Hematopoietic multipotent progenitor cell treated with erythropoietin and hydrocortisone succinate and interleukin-3 and kit ligand, for 8 days (in vitro differentiated cells): Measurements from ENCODE around the gene HGFAC.

Experiments used
- DNase-seq: peaks from one replicate; pipeline ENCODE4 v3.0.0-alpha.2; 2015

Gene HGFAC

GRCh38 chr4:3427134-3427476 is 14.7 kb upstream of the HGFAC start:
- no peak for DNase-seq

GRCh38 chr4:3427706-3428446 is 13.9 kb upstream of the HGFAC start:
- no peak for DNase-seq

GRCh38 chr4:3429651-3430050 is 12.1 kb upstream of the HGFAC start:
- DNase-seq = no peak

- no peak for DNase-seq
Measured at GRCh38 chr4:3430524-3430923, 11.2 kb upstream of the HGFAC start.

GRCh38 chr4:3431446-3431993 is 10.2 kb upstream of the HGFAC start:
- no peak for DNase-seq

- no peak for DNase-seq
Measured at GRCh38 chr4:3432381-3432790, 9.4 kb upstream of the HGFAC start.

- DNase-seq = no peak
Measured at GRCh38 chr4:3433138-3433869, 8.5 kb upstream of the HGFAC start.

- no peak for DNase-seq
Measured at GRCh38 chr4:3434881-3435685, 6.7 kb upstream of the HGFAC start.

GRCh38 chr4:3435686-3435956 is 6.1 kb upstream of the HGFAC start:
- DNase-seq = no peak

GRCh38 chr4:3436048-3436797 is 5.5 kb upstream of the HGFAC start:
- no peak for DNase-seq

GRCh38 chr4:3436798-3437581 is 4.8 kb upstream of the HGFAC start:
- peak; percentile 72 for DNase-seq

- DNase-seq = no peak
Measured at GRCh38 chr4:3437582-3437936, 4.2 kb upstream of the HGFAC start.

- DNase-seq = no peak
Measured at GRCh38 chr4:3437998-3438846, 3.5 kb upstream of the HGFAC start.

GRCh38 chr4:3438847-3439180 is 3.0 kb upstream of the HGFAC start:
- DNase-seq = no peak

- no peak for DNase-seq
Measured at GRCh38 chr4:3439391-3439790, 2.4 kb upstream of the HGFAC start.

- no peak for DNase-seq
Measured at GRCh38 chr4:3440011-3440410, 1.8 kb upstream of the HGFAC start.

- no peak for DNase-seq
Measured at GRCh38 chr4:3440979-3441500, 728 bp upstream of the HGFAC start.

- no peak for DNase-seq
Measured at GRCh38 chr4:3442460-3442958, 741 bp downstream of the HGFAC start.

GRCh38 chr4:3442959-3443749 is 1.4 kb downstream of the HGFAC start:
- DNase-seq = peak; percentile 48

GRCh38 chr4:3443750-3444309 is 2.1 kb downstream of the HGFAC start:
- no peak for DNase-seq
